ENCODE measurements around the gene OLIG1.

Gene OLIG1

DNA sequence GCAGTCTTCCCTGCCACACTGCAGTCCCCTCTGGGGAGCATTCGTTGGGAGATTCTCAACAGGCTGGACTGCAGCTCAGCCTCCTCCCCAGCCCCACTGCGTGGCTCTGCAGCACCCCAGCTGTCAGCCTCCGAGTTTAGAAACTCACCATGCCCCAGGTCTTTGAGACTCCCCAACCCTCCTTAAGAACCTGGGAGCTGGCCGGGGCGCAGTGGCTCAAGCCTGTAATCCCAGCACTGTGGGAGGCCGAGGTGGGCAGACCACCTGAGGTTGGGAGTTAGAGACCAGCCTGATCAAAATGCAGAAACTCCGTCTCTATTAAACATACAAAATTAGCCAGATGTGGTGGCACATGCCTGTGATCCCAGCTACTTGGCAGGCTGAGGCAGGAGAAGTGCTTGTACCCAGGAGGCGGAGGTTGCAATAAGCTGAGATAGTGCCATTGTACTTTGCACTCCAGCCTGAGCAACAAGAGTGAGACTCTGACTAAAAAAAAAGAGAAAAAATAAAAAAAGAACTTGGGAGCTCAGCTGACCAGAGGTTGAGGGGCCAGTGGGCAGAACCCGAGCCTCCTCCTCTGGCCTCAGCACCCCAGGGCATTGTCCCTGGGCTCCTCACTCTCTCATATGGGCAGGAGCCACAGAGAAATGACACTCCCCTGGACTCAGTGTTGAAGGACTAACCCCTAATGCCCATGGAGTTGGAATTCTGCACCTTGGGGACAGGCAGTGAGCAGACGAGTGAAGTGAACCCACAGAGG, 38.6 kb upstream of the OLIG1 start:
- no peak for DNase-seq

DNA sequence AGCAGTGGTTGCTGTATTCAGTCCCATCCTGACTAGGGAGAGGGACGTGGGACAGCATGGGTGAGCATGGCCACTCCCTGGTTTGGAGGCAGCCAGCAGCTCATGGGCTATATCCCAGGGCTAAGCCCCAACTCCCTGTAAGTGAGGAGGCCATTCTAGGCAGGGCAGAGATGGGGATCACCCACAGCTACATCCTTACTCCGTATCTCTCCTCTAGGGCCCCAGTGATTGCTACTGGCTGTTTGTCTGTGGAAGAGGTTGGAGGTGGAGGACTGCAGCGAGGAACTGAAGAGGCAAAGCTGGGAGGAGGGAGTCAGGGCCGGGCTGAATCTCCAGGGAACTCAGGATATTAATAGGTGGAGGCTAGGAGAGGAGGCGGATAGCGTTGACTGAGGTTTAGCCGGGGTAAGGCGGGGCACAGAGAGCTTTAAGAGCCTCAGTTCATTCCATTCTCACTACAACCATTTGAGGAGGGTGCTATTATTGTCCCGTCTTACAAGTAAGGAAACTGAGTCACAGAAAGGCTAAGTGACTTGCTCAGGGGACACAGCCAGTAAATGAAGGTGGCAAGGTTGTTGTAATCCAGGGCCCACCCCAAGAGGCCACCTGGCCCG, 37.4 kb upstream of the OLIG1 start:
- no peak for DNase-seq

DNA sequence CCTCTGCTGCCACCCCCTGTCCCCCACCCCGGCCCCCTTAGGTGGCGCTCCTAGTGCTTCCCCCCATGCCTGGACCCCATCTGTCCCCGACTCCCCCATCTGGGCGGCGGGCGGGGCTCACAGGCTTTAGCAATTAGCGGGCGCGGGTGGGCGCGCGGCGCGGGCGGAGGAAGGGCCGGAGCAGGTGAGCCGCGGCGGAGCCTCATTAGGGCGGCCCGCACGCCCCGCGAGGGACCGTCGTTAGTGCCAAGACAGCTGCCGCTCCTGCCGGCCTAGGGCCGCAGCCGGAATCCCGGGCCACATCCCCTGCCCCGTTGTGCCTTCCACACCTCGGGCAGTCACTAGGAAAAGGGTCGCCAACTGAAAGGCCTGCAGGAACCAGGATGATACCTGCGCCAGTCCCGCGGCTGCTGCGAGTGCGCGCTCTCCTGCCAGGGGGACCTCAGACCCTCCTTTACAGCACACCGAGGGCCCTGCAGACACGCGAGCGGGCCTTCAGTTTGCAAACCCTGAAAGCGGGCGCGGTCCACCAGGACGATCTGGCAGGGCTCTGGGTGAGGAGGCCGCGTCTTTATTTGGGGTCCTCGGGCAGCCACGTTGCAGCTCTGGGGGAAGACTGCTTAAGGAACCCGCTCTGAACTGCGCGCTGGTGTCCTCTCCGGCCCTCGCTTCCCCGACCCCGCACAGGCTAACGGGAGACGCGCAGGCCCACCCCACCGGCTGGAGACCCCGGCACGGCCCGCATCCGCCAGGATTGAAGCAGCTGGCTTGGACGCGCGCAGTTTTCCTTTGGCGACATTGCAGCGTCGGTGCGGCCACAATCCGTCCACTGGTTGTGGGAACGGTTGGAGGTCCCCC, 36.6 kb upstream of the OLIG1 start:
- no peak for DNase-seq

DNA sequence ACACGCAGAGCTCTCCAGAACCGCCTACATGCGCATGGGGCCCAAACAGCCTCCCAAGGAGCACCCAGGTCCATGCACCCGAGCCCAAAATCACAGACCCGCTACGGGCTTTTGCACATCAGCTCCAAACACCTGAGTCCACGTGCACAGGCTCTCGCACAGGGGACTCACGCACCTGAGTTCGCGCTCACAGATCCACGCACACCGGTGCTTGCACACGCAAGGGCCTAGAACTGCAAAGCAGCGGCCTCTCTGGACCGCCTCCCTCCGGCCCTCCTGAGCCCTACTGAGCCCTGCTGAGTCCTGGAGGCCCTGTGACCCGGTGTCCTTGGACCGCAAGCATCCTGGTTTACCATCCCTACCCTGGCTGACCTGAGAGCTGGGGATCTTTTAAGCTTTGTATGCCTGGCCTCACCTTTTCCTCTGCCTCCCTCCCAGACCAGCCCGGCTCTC, 36.0 kb upstream of the OLIG1 start:
- no peak for DNase-seq

DNA sequence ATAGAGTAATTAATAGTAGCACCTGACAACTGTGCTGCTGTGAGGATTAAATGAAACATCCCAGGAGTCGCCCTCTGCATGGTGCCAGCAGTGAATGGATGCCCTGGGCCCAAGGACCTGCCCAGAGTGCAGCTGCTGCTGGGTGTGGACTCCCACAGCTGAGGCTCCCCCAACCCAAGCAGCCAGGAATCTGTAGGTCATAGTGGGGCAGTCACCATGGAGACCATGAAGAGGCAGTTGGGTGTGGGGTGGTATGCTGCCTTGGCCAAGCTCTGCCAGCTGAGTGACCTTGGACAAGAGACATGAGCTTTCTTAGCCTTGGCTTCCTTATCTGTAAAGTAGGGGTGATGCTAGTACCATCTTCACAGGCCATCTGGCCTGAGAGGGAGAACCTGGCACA, 34.8 kb upstream of the OLIG1 start:
- DNase-seq, result no peak

DNA sequence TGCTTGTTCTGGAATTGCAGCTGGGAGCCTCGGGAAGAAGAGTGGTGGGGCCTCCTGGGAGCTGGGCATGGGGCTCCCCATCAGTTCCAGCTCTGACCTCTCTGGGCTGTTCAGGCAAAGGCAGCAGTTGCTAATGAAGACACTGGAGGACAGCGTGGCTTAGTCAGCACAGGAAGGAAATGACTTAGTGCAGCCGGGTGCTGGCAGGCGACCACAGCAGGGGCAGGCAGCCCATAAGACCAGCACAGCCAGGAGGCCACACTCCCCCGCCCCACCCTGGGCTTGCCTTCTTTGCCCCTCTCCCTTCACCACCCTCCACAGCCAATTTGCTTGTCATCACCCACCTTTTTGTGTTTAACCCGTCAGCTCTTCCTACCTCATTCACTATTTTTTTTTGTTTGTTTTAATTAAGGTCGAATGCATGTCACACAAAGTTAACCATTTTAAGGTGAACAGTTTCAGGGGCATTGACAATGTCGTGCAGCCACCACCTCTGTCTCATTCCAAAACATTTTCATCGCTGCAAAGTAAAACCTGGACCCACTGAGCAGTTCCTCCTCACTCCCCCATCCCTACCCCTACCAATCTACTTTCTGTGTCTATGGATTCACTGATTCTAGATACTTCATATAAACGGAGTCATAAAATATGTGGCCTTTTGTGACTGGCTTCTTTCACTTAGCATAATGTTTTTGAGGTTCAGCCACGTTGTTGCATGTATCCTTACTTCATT, 33.3 kb upstream of the OLIG1 start:
- no peak for DNase-seq

DNA sequence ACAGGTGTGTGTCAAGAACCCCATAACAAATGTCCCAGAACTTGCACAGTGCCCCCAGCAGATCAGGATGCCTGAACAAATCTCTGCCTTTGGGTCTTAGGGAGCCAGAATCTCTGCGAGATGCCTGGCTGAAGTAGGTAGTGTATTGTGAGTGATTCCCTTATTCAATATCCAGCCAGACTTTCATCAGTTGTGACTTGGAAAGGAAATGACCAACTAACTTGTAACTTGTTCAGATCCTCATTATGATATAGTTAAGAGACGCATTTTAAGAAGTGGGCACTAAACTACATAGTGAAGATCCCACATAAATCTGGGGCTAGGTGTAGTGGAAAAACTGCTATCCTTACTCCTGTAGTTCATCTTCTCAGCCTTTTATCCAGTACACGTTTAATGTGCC, 32.4 kb upstream of the OLIG1 start:
- DNase-seq, result no peak

DNA sequence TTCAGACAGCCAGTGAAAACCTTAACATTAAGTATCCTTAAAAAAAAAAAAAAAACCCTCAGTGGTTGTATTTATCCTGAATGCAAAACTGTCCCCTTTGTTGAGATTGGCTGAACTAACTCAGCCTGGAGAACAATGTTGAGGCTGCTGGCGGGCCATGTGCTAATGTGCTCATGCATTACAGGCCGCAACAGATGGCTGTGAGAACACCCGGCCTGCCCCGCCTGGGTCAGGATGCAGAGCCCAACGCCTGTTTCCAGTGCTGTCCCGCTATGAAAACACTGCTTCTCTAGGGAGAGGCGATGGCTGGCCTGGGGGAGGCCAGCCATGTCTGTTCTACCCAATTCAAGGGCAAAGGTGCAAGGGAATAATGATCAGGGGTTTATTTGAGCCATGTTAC, 30.4 kb upstream of the OLIG1 start:
- no peak for DNase-seq

DNA sequence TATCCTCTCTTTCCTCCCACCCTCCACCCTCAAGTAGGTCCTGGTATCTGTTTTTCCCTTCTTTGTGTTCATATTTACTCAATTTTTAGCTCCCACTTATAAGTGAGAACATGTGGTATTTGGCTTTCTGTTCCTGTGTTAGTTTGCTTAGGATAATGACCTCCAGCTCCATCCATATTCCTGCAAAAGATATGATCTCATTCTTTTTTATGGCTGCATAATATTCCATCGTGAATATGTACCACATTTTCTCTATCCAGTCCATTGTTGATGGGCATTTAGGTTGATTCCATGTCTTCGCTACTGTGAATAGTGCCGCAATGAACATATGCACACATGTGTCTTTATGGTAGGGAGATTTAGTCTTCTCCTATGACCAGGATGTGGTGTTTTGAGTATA, 29.7 kb upstream of the OLIG1 start:
- DNase-seq, result no peak

DNA sequence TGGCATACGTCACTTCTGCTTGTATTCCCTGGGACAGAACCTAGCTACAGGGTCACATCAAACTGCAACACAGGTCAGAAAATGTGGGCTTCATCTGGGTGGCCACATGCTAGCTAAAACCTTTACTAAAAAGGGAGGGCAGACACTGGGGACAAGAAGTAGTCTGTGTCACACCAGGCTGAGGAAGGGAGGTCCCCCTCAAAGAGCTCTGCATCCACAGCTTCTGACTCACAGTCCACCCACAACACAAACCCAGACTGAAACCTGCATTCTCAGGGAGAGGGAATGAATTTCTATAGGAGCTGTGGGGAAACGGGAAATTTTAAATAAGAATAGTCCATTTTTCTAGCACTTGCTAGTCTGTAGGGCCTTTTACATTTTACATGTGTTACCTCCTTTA, 28.0 kb upstream of the OLIG1 start:
- DNase-seq, result no peak

DNA sequence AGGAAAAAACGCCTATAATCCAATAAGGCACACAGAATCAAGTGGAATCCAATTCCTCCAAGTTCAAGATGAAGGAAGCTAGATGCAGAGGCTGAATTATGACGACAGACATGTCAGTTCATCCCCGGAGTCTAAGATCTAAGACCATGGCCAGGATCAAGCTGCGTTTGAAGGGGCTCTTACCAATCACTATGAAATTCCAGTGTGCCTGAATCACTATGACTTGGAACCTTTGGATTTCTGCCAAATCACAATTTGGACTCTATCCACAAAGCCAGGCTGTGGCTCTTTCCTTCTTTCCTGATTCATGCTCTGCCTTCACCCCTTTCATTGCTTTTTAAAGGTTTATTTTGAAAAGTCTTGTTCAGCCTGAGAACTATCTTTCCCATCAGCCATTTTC, 27.1 kb upstream of the OLIG1 start:
- no peak for DNase-seq

DNA sequence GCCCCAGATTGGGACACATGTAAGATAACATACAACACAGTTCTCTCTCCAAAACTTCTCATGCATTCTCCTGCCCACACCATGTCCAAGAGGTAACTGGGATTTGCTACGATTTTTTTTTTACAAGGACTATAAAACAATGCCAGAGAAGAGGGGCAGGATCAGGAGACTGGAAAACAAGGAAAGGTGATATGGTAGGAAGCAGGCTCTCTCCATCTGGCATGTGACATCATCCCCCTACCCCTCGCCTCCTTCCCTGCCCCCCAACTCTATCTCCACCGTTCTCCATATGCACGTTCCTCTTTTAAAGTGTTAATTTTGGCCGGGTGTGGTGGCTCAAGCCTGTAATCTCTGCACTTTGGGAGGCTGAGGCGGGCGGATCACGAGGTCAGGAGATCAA, 23.5 kb upstream of the OLIG1 start:
- no peak for DNase-seq

DNA sequence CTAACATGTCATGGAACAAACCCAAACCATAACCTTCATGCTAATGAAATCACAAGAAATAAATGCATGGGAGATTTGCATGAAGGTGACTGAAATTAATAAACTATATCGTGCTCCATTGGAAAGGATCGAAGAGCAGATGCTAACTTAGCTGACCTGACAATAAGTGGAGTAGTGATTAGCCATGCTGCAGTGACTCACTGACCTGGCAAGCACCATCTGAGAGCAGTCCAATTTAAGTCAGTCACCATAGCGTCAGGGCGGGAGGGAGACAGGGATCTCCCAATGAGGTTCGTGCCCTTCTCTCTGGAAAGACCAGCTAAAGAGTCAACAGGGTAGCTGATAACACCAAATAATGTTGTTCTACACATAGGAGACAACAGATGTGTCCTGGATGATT, 22.7 kb upstream of the OLIG1 start:
- no peak for DNase-seq

DNA sequence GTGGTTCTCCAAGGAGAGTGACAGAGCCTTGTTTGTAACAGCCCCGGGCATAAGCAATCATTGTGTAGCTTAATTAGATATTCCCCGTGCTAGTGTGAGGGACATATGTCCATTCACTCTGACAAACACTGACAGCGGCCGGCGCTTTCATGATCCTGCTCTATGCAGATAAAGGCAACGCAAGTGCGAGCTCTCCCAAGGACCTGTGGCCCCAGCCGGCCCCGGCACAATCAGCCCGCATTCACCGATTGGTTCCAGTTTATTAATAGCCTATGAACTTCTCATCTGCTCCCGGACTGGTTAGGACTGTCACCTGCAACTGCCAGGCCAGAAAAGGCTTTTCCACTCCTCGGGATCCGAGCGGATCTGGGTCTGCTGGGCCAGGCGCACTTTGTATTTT, 18.0 kb upstream of the OLIG1 start:
- no peak for DNase-seq

DNA sequence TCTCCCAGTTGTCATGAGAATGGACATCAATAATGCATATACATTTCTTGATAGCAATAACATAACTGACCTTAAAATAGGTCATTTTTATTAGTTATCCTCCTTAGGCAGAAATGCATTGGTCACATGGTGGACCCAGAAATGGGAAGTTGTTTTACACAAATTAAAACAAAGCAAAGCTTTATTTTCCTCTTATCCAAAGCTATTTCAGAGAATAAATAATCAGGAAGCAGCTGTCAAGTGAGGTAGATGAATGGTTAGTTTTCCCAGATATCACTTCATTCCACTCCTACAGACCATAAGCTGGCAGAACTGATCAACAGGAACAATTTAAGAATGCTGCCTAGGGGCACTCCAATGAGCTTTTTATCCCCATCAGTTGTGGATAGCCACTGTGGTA, 16.0 kb upstream of the OLIG1 start:
- no peak for DNase-seq

DNA sequence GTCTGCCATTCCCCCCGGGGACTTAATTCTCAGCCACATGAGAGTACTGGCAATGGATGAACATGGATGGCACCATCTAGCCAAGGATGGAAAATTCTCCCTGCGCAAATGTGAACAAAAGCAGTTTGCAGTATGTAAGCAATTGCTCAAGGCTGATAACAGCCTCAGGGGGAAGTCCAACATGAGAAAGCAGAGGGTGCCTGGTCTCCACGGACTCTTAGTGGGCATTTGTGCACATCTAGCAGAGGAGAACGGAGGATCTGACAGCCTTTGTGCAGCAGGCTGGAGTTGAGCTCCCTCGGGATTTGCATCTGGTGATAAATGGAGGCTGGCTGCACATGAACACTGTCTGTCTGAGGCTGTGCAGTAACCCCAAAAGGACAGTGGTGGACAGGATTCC, 13.9 kb upstream of the OLIG1 start:
- no peak for DNase-seq

DNA sequence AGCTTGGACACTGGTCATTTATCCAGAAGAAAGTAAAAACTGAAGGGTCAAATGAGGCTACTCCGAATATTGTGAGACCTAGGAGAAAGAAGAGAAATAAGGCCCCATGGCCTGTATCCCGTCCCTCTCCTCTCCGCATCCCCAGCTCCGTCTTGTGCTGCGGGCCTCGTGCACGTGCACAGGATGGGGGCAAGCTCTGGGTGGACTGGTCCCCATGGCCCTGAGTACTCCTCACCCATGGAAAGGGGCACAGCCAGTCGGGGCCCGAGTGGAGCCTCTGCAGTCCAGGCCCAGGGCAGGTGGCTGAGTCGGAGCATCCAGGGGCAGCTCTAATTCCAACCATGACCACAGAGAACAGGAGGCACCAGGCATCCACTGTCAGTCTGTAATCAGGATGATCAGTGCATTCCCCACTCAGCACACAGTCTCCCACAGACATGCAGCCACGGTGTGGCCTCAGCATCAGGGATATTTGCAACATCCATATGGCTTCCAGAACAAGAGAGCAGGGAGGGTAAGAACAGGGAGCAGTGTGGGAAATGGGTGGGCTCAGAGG, 12.5 kb upstream of the OLIG1 start:
- no peak for DNase-seq

DNA sequence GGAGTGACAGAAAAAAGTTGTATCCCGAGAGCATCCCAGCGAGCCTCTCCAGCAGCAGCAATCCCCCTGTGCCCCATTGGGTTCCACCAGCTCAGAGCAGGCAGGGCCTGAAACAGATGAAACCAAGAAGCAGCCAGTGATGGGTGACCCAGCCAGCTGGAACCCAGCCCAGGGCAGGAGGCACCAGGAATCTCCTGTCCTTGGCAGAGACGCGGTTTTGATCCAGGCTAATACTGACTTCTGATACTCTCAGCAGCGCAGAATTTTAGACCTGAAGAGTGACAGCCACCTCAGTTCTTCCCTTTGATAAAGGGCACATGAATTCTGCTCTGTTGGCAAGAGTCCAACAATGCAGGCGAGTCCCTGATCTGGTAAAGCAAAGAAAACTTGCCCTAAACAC, 11.4 kb upstream of the OLIG1 start:
- DNase-seq, result no peak

DNA sequence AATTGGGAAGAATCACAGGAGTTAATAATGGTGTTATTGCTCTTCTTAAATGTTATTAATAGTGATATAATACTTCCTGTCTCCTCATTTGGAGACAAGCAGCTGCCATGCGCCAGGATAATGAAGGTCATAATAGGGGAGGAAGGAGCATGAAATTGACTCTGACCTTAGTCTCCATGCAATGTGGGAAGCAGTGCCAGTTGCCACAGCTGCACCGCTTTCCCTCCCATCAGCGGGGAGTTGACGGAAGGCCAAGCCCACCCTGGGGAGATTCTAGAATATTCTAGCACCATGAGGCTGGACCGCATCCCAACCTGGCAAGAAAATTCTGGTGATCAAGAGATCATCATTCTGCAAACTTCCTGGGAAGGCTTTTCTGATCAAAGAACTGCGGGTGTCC, 11.0 kb upstream of the OLIG1 start:
- DNase-seq, result no peak

DNA sequence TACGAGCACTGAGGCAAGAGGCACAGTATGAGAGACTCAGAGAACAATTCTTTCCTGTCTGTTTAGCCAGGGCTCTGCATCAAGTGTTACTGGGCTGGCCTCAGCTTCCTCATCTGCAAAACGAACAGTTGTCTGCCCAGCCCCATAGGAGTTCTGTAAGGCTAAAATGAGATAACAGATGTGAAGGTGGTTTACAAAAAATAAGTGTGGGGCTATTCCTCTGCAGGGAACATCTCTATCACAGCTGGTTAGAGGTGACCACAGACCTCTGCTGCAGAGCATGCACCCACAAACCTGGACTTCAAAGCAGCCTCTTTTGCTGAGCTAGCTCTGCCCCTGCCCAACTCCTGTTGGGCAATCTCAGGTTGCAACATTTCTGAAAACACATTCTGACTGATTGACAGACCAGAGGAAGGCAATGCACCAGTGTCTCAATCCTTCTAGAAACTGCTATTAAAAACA, 10.5 kb upstream of the OLIG1 start:
- no peak for DNase-seq

DNA sequence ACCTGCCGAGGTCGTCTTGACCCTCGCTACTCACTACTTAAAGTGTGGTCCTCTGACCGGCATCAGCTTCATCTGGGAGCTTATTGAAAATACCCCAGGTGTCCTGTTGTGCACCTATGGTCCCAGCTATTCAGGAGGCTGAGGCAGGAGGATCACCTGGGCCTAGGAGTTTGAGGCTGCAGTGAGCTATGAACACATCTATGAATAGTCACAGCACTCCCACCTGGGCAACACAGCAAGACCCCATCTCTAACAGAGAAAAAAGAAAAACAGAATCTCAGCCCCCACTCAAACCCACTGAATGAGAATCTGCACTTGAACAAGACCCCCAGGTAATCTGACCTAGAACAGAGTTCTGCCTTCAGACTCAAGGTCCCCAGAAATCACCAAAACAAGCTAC, 8.7 kb upstream of the OLIG1 start:
- no peak for DNase-seq

DNA sequence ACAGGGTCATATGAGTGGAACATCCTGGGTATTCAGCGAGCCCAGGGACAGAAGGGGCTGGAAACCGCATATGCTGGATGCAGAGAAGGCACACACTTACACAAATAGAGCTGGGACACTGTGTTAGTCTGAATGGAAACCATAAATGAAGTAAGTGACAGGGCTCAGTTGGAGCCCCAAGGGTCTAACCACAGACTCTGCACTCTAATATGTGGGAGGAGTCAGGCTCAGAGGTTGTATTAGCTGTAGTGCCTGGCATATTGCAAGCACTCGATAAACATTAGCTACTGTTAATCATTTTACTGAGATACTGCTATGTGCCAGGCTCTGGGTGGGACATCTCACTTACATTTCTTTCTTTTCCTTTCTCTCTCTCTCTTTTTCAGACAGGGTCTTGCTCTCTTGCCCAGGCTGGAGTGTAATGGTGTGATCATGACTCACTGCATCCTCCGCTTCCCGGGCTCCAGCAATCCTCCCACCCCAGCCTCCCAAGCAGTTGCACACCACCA, 6.5 kb upstream of the OLIG1 start:
- no peak for DNase-seq
